ENCODE measurements around the gene SPRY2. TPM values are rescaled to one million over a fixed set of nuclear protein-coding genes. Genes with fewer than 3 reads are reported as not detected.

SPRY2 gene
- total RNA-seq, 2 experiments from 2014 or later = 0.33 to 0.45 TPM

DNA sequence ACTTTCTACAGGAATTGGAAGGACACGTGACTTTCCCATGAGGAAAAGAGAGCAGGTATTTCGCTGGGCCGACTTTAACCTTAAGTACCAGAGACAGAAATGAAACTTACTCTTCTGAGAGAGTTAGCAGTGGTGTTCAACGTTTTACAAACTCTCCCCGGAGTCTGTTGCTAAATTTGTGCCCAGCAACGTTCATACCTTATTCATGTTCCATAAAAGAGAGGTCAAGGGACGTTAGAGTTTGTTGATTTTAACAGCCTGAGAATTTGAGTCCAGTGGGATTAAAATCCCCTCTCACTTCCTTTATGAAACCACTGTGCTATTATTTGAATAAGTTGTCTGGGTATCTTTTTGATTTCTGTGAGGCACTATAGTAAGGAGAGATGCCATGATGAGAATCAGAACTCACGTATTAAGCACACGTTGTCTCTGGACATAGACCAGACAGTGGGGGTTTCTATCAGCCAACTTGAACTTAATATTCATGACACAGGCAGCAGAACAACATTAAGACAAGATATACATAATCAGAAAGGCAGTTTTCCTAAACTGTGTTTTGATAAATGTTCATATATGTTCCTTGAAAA, 33.4 kb downstream of the SPRY2 start:
- ATAC-seq (ENCODE audit: poor library complexity) = no peak
- H3K9me3 ChIP-seq (ENCODE audit: control insufficient read depth in 1 of 2, insufficient read depth in 1 of 2, low read length in 2 of 2) = peaks cover 0 to 10% of the 10 kb centered on the region in 2 experiments
- no peak for DNase-seq
- intact Hi-C loops (cut with DNase I, micrococcal nuclease) = no loop called here
- H3K27me3 Mint-ChIP-seq = no peaks in the 10 kb centered on the region
- H3K36me3 ChIP-seq (ENCODE audit: insufficient read depth, low read length) = no peaks in the 10 kb centered on the region
- H3K27ac ChIP-seq (ENCODE audit: low read depth in 1 of 2, low read length in 2 of 2) = no peak overlapping the region
- TF ChIP-seq CTCF (IDR thresholded peaks at IDR 0.05) = no peak
- no peaks in the 10 kb centered on the region for H3K4me1 ChIP-seq (ENCODE audit: insufficient read depth, low read length)
- POLR2A ChIA-PET = no interaction called here
- H3K27ac Mint-ChIP-seq = no peak overlapping the region
- H3K36me3 Mint-ChIP-seq (ENCODE audit: low read depth) = no peaks in the 10 kb centered on the region
- H3K9me3 Mint-ChIP-seq = peaks cover 4% of the 10 kb centered on the region
- H3K27me3 ChIP-seq (ENCODE audit: control insufficient read depth in 1 of 2, insufficient read depth in 2 of 2, low read length in 2 of 2) = no peaks in the 10 kb centered on the region
- CTCF ChIA-PET = no interaction called here
- H3K4me1 Mint-ChIP-seq (ENCODE audit: low read depth) = no peaks in the 10 kb centered on the region
- no peak overlapping the region for H3K4me3 Mint-ChIP-seq
- no peak overlapping the region for H3K4me3 ChIP-seq (ENCODE audit: low read length)

DNA sequence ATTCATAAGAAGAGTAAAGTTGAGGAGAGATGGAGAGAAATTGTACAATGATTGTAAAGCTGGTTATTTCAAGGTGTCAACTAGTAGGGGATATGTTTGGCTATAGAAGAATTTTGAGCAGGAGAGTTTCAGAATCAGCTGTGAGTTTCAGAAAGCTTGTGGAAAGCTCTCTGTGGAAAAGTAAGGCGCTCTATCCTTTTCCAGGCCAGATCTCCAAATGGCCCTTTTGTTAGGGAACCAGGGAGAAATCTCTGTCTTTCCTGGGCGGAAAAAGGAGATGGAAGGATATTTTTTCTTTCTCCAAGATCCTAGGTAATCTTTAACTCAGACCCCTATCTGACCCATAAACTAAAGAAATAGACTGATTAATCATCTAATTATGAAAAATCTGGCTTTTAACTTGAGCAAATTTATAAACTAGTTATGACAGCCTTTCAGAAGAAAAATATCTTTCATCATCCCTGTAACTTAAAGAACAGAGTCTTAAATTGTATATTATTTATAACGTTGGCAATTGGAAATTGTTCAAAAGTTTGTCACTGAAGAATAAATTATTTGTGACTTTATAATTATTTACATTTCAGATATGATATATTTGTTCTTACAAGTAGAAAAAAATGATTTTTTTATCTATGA, 34.5 kb downstream of the SPRY2 start:
- intact Hi-C loops (cut with DNase I, micrococcal nuclease) = no loop called here
- no peaks in the 10 kb centered on the region for H3K4me1 ChIP-seq (ENCODE audit: insufficient read depth, low read length)
- Mint-ChIP-seq H3K4me3 (no peak overlapping the region), H3K36me3 (ENCODE audit: low read depth) (no peaks in the 10 kb centered on the region), H3K9me3 (peaks cover 4% of the 10 kb centered on the region), H3K27me3 (no peaks in the 10 kb centered on the region), H3K4me1 (ENCODE audit: low read depth) (no peaks in the 10 kb centered on the region), H3K27ac (no peak overlapping the region)
- H3K36me3 ChIP-seq (ENCODE audit: insufficient read depth, low read length) = no peaks in the 10 kb centered on the region
- ChIA-PET CTCF (no interaction called here), POLR2A (no interaction called here)
- no peak overlapping the region for H3K27ac ChIP-seq (ENCODE audit: low read depth in 1 of 2, low read length in 2 of 2)
- H3K4me3 ChIP-seq (ENCODE audit: low read length) = no peak overlapping the region
- no peak for ATAC-seq (ENCODE audit: poor library complexity)
- TF ChIP-seq CTCF (IDR thresholded peaks at IDR 0.05) = no peak
- DNase-seq = no peak
- peaks cover 0 to 10% of the 10 kb centered on the region in 2 experiments for H3K9me3 ChIP-seq (ENCODE audit: control insufficient read depth in 1 of 2, insufficient read depth in 1 of 2, low read length in 2 of 2)
- no peaks in the 10 kb centered on the region for H3K27me3 ChIP-seq (ENCODE audit: control insufficient read depth in 1 of 2, insufficient read depth in 2 of 2, low read length in 2 of 2)

- Mint-ChIP-seq H3K27me3 (no peaks in the 10 kb centered on the region), H3K27ac (no peak overlapping the region), H3K4me1 (ENCODE audit: low read depth) (no peaks in the 10 kb centered on the region), H3K9me3 (peaks cover 4% of the 10 kb centered on the region), H3K36me3 (ENCODE audit: low read depth) (no peaks in the 10 kb centered on the region), H3K4me3 (no peak overlapping the region)
- ChIA-PET CTCF (no interaction called here), POLR2A (no interaction called here)
- DNase-seq = no peak
- peaks cover 0 to 7% of the 10 kb centered on the region in 2 experiments for H3K9me3 ChIP-seq (ENCODE audit: control insufficient read depth in 1 of 2, insufficient read depth in 1 of 2, low read length in 2 of 2)
- no peaks in the 10 kb centered on the region for H3K4me1 ChIP-seq (ENCODE audit: insufficient read depth, low read length)
- no peak for TF ChIP-seq CTCF (IDR thresholded peaks at IDR 0.05)
- ATAC-seq (ENCODE audit: poor library complexity) = no peak
- H3K27ac ChIP-seq (ENCODE audit: low read depth in 1 of 2, low read length in 2 of 2) = no peak overlapping the region
- no peaks in the 10 kb centered on the region for H3K36me3 ChIP-seq (ENCODE audit: insufficient read depth, low read length)
- intact Hi-C loops (cut with DNase I, micrococcal nuclease) = no loop called here
- no peak overlapping the region for H3K4me3 ChIP-seq (ENCODE audit: low read length)
- H3K27me3 ChIP-seq (ENCODE audit: control insufficient read depth in 1 of 2, insufficient read depth in 2 of 2, low read length in 2 of 2) = no peaks in the 10 kb centered on the region
These were observed 35.2 kb downstream of the SPRY2 start for GRCh38 chr13:80305737-80306136.
